ENCODE results near the gene MMP15. TPM values are rescaled to one million over a fixed set of nuclear protein-coding genes. Genes with fewer than 3 reads are reported as not detected.
"Not testable (repeated sequence)": the region's sequence is repeated elsewhere in the genome, so short reads cannot be mapped to it uniquely, and the experiment has no call there.

Gene MMP15
- polyA plus RNA-seq, 3 donors, result 12.1 to 14.3 (median 12.7) TPM

DNA sequence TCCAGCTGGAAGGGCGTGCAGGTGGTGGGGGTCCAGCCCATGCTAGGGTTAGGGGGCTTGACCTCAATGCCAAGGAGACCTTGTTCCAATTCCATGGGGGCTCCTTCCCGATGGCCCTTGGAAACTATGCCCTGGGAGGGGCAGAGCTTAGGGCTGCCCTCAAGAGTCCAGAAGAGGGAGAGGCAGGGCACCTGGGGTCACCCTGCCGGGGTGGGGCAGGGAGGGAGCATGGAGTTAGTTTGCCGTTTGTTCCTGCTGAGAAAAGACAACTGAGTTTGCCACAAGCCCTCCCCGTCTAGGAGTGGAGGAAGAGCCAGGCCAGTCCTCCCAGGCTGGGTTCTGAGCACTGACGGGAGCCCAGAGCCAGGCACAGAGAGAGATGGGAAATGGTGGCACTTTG is 21.4 kb downstream of the MMP15 start:
- DNase-seq (ENCODE audit: low read depth in 3 of 3, low spot score in 2 of 3), result no peak

DNA sequence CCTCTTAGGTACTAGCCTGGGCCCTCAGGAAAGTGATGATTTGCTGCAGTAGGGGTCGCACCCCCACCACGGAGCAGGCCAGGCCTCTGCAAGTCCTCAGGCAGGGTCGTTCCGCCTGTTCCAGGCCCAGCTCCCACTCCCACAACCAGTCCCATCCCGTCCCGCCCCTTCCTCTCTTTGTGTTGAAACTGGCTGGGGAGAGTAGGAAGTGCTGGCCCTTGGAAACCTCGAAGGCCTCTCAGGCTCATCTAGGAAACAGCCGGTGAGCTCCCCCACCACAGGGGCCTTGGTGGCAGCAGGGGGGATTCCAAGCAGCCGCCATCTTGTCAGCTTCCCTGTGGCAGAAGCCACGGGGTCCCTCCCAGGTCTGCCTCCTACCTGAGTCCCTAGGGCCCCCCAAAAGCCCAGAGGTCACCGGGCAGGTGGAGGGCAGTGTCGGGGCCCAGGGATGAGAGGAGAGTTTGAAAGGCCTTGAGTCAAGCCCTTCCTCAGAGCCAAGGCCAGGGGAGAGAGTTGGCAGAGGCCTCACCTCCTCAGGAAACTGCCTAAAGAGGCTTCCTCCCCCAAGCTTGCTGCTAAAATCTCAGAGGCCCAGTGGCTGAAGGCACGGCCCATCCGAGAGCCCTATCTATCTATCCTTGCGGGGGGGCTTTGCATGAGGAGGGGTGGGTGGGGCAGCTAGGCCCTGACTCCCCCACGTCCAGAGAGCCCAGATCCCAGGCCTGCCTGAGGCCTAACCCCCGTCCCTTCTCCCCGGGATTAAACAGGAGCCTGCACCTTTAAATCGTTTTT is 22.2 kb downstream of the MMP15 start:
- DNase-seq (ENCODE audit: low read depth in 3 of 3, low spot score in 2 of 3), result no peak

DNA sequence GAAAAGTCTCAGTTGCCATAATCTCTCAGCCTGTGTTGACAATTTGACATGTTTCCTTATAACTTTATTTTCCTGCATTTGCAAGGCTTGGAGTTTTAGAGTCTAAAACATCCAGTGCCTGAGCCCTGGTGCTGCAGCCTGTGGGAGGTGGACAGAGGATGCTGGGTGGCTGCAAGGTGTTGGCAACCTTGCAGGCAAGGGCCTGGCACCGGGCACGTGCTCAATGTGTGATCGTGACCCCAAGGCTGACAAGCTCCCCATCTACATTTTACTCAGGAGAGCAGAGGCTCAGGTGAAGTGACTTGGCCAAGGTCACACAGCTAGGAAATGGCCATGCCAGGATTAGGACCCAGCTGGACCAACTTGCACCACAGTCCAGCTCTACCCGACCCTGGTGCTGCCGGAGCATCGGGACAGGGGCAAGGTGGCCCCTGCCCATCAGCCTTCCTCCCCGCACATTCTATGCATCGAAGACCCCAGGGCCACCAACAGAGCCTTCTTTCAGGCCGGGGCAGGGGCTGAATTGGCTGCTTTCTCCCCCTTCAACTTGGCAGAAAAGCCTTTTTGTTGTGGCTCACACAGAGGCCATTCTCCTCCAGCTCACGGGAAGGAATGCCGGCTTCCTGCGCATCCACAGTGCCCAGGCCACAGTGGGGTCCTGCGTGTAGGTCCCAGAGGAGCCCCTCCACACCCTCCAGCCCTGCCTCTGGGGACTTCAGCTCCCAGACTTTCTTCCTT is 23.1 kb downstream of the MMP15 start:
- no peak for DNase-seq (ENCODE audit: low read depth in 3 of 3, low spot score in 2 of 3)

DNA sequence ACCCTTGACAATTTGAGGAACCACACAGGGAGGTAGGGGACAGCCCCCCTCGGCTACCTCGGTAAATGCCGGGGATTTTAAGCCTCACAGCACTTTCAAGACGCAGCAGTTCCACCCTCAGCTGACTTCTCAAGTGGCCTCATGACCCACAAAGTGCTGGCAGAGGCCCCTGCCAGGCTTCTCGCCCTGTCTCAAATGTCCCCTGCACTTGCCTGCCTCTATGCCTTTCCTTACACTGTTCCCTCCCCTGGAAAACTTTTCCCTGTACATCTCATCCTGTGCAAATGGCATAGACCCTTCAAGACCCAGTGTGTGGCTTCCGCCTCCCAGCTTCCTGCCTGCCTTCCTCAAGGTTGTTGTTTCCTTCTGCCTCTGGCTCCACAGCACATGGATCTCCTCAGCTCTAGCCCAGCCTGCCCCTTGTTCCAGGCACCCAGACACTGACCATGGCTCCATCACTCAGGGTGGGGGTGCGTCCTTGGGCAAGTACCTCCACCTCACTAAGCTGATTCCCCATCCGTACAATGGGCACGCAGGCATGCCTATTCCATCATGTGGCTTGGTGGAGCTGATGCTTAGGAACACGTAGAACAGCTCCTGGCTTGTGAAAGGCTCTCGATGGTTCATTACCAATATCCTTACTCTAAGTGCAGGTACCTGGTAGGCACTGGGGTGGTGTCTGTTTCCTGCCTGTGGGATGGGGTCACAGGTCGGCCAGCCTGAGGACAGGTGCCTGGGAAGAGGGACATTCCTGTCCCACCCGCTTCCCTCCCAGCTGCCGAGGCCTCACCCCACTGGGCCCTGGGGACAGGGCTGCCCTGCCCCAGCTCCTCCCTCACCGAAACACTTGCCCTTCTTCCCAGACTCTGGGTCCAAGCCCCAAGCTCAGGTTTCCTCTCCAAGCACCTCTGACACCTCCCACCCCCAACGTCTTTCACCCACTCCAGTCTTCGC is 24.0 kb downstream of the MMP15 start:
- DNase-seq (ENCODE audit: low read depth in 3 of 3, low spot score in 2 of 3), result no peak

DNA sequence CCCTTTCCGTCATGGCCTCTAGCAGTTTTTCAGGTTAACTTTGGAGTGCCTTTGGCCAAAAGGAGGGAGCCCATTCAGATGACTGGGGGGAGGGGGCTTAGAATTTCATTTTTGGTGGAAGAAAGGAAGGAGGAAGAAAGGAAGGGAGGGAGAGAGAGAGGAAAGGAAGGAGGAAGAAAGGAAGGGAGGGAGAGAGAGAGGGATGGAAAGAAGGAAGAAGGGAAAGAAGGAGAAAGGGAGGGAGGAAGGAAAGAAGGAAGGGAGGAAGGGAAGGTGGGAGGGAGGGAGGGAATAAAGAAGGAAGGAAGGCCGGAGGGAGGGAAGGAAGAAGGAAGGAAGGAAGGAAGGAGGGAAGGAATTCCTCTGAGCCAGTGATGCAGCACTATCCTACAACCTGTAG is 25.7 kb downstream of the MMP15 start:
- DNase-seq (ENCODE audit: low read depth in 3 of 3, low spot score in 2 of 3), result no peak

DNA sequence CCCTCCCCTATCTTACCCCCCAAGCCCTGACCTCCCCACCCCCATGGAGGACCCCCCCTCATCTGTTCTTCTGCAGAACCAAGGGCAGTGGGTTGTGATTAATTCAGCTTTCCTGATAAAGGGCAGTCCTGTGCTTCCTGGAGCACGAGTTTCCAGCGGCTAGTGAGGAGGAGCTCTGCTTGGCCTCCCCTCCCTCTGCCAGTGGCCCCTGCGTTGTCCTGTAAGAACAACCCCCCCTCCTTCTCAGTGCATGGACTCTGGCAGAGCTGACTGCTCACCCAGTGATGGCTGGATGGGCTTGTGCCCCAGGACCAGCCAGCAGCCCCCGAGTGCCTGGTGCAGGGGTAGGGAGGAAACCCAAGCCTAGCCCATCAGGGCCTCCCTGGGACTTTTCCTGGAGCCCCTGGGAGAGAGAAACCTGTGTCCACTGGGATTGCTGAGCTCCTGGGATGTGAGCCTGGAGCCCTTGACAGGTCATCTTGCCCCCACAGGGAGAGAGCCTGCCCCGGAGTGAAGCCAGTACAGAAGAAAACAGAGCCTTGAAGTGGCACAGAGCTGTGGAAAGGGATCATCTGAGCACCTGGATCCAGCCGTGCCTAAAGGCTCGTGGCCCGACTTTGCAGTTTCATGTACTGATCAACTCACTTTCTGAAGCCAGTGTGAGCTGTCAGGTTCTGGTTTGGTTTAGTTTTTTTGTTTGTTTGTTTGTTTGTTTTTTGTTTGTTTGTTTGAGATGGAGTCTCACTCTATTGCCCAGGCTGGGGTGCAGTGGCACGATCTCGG is 26.5 kb downstream of the MMP15 start:
- DNase-seq (ENCODE audit: low read depth in 3 of 3, low spot score in 2 of 3), result no peak

DNA sequence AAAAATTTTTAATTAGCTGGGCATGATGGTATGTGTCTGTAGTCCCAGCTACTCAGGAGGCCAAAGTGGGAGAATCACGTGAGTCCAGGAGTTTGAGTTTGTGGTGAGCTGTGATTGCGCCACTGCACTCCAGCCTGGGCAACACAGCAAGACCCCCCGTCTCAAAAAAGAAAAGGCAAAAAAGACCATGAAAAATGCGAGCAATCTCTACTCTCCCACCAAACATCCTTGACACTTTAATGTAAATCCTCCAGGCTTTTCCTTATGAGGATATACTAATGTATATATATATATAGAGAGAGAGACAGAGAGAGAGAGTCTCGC is 28.1 kb downstream of the MMP15 start:
- no peak for DNase-seq (ENCODE audit: low read depth in 3 of 3, low spot score in 2 of 3)

DNA sequence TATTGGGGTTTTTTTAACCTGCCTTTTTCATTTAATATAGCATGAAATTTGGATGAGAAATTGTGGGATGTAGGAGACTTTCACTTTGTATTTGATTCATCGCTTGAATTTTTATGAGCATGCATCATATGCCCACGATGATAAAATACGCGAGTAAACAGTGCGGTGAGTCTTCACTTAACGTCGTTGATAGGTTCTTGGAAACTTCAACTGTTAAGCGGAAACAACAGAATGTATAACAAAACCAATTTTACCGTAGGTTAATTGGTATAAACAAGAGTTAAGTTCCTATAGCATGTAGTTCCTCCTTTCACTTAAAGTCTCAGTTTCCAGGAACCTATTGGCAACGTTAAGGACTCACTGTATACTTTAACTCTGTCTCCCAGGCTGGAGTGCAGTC is 28.7 kb downstream of the MMP15 start:
- no peak for DNase-seq (ENCODE audit: low read depth in 3 of 3, low spot score in 2 of 3)

DNA sequence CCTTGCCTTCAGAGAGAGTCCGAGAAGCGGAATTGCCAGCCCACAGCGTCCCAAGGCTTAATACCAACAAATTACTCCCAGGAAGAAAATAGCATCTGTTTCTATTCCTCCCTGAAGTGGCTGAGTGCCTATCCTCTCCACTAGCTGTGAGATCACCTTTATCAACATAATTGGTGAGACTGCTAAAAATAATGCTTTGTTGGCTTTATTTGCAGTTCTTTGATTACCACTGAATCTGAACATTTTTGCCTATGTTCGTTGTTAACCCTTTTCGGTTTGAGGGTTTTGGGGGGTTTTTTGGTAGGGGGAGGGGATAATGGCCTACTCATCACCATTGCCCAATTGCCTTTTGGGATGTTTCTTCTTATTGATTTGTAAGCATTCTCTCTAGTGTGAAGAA is 31.0 kb downstream of the MMP15 start:
- no peak for DNase-seq (ENCODE audit: low read depth in 3 of 3, low spot score in 2 of 3)

DNA sequence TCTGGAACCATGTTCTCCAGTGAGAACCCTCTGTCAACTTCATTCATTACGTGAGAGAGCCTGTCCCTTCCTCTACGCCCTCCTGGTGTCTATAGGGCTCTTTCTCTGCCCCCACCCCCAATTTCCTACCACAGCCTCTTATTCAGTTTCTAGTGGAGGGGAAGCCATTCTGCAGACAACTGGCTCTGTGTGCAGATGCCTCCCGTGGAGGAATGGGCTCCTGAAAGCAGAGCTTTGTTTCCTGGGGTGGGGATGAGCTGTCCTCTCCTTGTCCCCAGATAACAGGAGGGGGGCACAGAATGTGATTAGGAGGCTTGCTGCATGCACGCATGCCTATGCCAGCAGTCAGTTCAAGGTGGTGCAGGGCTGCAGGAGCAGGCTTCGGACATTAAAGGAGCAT is 31.6 kb downstream of the MMP15 start:
- no peak for DNase-seq (ENCODE audit: low read depth in 3 of 3, low spot score in 2 of 3)

DNA sequence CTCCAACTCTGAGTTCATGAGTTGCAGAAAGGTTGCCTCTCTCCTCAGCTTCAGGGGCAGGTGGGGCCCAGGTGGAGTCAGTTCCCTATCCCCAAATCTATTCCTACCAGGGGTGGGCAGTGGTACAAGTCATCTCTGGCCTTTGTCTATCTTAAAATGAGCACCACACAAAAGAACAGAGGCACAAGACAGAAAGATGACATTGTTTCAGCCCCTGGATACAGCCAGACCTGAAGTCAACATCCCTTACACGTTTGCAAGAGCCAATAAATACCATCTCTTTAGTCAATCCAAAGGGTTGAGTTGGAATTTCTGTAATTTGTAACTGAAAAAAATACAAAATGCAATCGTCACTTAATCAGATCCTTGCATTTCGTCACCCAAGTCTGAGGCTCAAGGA is 32.2 kb downstream of the MMP15 start:
- DNase-seq (ENCODE audit: low read depth in 3 of 3, low spot score in 2 of 3), result no peak

DNA sequence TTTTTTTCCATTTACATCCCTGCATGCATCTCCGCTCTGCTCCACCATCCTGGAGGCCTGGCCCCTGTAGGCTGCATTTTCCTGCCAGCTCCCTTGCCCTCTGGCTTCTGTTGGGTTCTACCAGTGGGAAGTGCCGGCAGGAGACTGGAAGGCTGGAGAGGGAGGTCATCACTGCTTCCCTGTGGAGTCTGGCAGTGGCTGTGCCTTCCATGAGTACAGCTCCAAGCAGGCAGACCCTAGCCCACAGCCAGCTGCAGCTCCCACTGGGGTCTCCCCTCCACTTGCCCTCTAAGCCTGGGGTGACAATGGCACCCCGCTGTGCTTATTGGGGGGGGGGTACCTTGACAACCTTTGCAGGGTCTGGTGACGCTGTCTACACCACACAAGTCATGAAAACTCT is 37.3 kb downstream of the MMP15 start:
- no peak for DNase-seq (ENCODE audit: low read depth in 3 of 3, low spot score in 2 of 3)

DNA sequence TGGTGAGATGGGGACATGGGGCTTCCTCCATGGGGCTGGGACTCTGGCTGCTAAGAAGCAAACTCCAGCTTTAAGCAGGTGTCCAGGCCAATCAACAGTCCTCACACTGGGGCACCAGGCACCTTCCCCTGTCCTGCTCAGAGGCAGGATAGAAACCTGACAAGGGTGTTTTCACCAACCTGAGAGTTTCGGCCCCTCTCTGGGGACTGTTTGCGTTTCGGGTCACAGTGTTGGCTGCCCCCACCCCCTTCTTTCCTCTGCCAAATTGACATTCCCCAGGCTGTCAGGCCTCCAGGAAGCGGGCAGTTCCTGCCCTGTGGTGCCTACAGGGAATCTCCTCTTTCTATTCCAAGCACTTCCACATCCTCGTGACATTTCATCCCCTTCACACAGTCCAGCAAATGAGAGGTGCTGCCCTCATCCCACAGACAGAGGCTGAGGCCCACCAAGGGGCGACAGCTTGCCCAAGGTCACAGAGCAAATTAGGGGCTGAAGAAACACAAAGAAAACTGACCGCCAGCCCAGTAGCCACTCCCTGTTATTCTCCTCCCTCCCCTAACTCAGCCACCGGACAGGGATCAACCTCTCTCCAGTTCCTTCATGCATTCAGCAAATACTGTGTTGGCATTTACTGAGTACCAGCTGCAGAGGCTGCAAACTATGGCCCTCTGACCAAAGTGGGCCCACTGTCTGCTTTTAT is 38.0 kb downstream of the MMP15 start:
- no peak for DNase-seq (ENCODE audit: low read depth in 3 of 3, low spot score in 2 of 3)

DNA sequence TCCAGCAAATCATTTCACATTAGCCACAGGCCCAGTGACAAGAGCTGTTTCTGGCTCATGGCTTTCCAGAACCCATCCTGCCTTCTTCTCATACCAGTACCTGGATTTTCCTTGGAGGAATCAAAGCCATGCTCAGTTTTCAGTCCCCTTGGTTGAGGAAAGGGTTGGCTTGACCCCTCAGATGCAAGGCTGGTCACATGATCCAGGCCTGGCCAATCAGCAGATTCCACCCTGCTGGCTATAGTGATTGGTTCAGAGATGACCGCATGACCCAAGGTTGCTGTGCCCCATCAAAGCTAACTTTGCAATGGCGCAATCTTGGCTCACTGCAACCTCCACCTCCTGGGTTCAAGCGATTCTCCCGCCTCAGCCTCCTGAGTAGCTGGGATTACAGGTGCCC is 45.0 kb downstream of the MMP15 start:
- no peak for DNase-seq (ENCODE audit: low read depth in 3 of 3, low spot score in 2 of 3)

DNA sequence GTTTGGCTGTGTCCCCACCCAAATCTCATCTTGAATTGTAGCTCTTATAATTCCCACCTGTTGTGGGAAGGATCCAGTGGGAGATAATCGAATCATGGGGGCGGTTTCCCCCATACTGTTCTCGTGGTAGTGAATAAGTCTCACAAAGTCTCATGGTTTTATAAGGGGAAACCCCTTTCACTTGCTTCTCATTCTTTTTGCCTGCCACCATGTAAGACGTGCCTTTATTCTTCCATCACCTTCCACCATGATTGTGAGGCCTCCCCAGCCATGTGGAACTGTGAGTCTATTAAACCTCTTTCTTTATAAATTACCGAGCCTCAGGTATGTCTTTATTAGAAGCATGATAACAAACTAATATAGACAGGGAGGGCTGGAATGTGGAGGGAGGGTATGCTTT is 46.6 kb downstream of the MMP15 start:
- not testable (repeated sequence) for DNase-seq (ENCODE audit: low read depth in 3 of 3, low spot score in 2 of 3)

DNA sequence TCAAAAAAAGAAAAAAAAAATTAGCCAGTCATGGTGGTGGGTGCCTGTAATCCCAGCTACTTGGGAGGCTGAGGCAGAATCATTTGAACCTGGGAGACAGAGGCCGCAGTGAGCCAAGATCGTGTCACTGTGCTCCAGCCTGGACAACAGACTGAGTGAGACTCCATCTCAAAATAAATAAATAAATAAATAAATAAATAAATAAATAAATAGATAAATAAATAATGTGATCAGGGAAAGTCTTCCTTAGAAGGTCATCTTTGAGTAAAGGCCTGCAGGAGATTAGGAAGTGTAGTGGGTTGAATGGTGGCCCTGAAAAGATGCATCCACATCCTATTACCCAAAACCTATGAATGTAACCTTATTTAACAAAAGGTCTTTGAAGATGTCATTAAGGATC is 47.5 kb downstream of the MMP15 start:
- not testable (repeated sequence) for DNase-seq (ENCODE audit: low read depth in 3 of 3, low spot score in 2 of 3)

DNA sequence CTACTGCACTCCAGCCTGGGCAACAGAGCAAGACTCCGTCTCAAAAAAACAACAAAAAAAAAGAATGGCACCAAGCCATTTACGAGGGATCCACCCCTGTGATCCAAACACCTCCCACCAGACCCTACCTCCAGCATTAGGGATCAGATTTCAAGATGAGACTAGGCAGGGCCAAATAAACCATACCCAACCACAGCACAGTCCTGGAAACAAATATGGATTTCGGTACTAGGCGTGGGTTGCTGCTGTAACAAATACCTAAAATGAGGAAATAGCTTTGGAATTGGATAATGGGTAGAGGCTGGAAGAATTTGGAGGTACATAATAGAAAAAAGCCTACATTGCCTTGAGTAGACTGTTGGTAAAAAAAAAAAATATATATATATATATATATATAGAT is 49.1 kb downstream of the MMP15 start:
- DNase-seq (ENCODE audit: low read depth in 3 of 3, low spot score in 2 of 3), result no peak

DNA sequence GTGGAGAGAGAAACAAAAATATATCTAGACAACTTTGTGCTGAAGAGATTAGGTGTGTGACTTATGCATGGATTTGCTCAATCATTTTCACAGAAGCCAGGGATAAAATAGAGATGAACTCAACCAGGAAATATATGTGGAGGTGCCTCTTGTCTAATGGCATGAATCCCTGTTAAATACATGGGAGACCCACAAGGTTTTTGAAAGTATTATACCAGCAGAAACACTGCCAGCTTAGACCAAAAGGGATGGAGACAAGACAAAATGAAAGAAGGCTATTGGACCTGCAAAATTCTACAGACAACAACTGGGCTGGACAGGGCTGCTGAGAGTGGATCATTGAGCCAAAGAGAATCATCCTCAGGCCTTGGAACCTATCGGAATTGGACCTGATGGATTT is 51.0 kb downstream of the MMP15 start:
- no peak for DNase-seq (ENCODE audit: low read depth in 3 of 3, low spot score in 2 of 3)

DNA sequence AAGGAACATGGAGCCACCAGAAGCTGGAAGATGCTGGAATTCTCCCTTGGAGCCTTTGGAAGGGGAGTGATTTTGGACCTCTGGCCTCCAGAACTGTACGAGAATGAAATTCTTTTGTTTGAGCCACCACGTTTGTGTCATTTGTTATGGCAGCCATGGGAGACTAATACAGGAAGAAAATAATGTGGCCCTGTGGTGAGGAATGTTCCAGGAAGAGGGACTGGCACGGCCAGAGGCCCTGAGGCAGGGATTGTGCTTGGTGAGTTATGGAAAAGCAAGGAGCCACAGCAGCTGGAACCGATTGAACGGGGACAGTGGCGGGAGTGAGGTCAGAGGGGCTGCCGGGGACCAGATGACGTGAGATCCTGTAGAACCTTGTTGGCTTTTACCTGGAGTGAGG is 52.2 kb downstream of the MMP15 start:
- DNase-seq (ENCODE audit: low read depth in 3 of 3, low spot score in 2 of 3), result no peak

DNA sequence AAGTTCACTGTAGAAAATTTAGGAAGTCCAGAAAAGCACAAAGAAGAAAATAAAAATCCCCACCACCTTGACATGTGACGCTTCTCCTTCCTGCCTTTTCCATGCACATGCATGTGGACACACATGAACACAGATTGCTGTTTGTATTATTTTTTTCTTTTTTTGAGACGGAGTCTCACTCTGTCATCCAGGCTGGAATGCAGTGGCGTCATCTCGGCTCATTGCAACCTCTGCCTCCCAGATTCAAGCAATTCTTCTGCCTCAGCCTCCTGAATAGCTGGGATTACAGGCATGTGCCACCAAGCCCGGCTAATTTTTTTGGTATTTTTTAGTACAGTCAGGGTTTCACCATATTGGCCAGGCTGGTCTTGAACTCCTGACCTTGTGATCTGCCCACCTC is 55.1 kb downstream of the MMP15 start:
- DNase-seq (ENCODE audit: low read depth in 3 of 3, low spot score in 2 of 3), result not testable (repeated sequence)

All from right renal cortex interstitium (tissue), 3 donors.